K562 (cell line): ENCODE data around the gene SLC35F5. TPM values are rescaled to one million over a fixed set of nuclear protein-coding genes. Genes with fewer than 3 reads are reported as not detected.
A peak's percentile ranks its signal among the peaks of the same experiment; 100 is the strongest.

Source experiments
- ATF3 ChIP-seq, 2 experiments: fragments of 450-650 bp in 1 of 2; sonication (generic) in 1 of 2; formaldehyde crosslinking in 1 of 2; IDR thresholded peaks in 1 of 2; conservative IDR thresholded peaks in 1 of 2; 2 replicates each; pipeline versions ENCODE4 v1.6.1 to v1.8.1; 2016 to 2023; ENCODE audit warnings: mild to moderate bottlenecking in 2 of 2, moderate library complexity in 2 of 2, inconsistent platforms in 1 of 2, missing genetic modification reagents in 1 of 2
- BCOR ChIP-seq: fragments of 450-650 bp; IDR thresholded peaks from 2 replicates; pipeline ENCODE4 v1.6.1; 2016
- CHD7 ChIP-seq: fragments of 200-600 bp; sonication (generic); IDR thresholded peaks from one replicate; pipeline ENCODE4 v1.6.1; 2012; ENCODE audit warnings: mild to moderate bottlenecking, low read depth, low read length, inconsistent platforms
- ERF ChIP-seq: fragments of 450-650 bp; formaldehyde crosslinking; IDR thresholded peaks from 2 replicates; pipeline ENCODE4 v1.4.0; 2020; ENCODE audit warnings: mild to moderate bottlenecking, mixed read lengths
- KHSRP ChIP-seq: fragments of 450-650 bp; IDR thresholded peaks from 2 replicates; pipeline ENCODE4 v1.6.1; 2017
- LCOR ChIP-seq: sonication (generic); formaldehyde crosslinking; IDR thresholded peaks from 2 replicates; pipeline ENCODE4 v1.8.0; 2022; ENCODE audit warnings: mild to moderate bottlenecking, missing genetic modification reagents
- SFPQ ChIP-seq: fragments of 200-400 bp; formaldehyde crosslinking; IDR thresholded peaks from 2 replicates; pipeline ENCODE4 v1.6.1; 2017; ENCODE audit warnings: mild to moderate bottlenecking, low read depth, low read length, moderate library complexity
- SNRNP70 ChIP-seq: fragments of 200-400 bp; formaldehyde crosslinking; optimal IDR thresholded peaks from 2 replicates; pipeline ENCODE3; 2017; ENCODE audit warnings: low read depth, low read length
- ZNF175 ChIP-seq: fragments of 200-800 bp; sonication (Bioruptor generic); IDR thresholded peaks from 2 replicates; pipeline ENCODE4 v1.6.1; 2016; ENCODE audit warnings: low read depth, mild to moderate bottlenecking, missing genetic modification characterization, missing compliant biosample characterization
- polyA plus RNA-seq, 8 experiments: library from polyadenylated mRNA; depleted of rRNA in 4 of 8; stranded (reverse) in 5 of 8; unstranded in 3 of 8; fragments of >200 nt; fragmentation: Nextera tagmentation in 2 of 8; fragmentation: Illumina TruSeq in 1 of 8; extraction: Ambion mirVana in 2 of 8; extraction: Trizol in 1 of 8; gene quantifications; 2 replicates each; pipeline versions ENCODE4 v1.2.1 to v1.2.3, GENCODE V29; 2011 to 2014; ENCODE audit warnings: inconsistent platforms in 1 of 8, missing spikeins in 1 of 8
- total RNA-seq, 7 experiments: library from RNA; depleted of rRNA in 6 of 7; stranded (reverse); fragments of >200 nt in 6 of 7; fragmentation: Illumina TruSeq in 2 of 7; extraction: Trizol in 2 of 7; gene quantifications; 2 replicates each; pipeline versions ENCODE4 v1.2.1 to v1.2.3, GENCODE V29; 2011 to 2021; ENCODE audit warnings: low replicate concordance in 1 of 7

SLC35F5 gene
- total and polyA plus RNA-seq, 9 of the 15 experiments (the other 6 are each of a cell fraction or from before 2014, with no cell fraction given): 4.9 to 50.7 (median 30.5) TPM

- TF ChIP-seq SFPQ: no peak
- 0 out of 2 replicates have a peak, but pooled peaks have one; percentile 76 for TF ChIP-seq ZNF175 (CRISPR knock-in tag)
- TF ChIP-seq BCOR: peak; percentile 57
- TF ChIP-seq ATF3 (IDR thresholded peaks at IDR 0.05): peak; percentile 98
- TF ChIP-seq ATF3 (CRISPR knock-in tag; conservative IDR thresholded peaks at IDR 0.05): 0 out of 2 replicates have a peak, but pooled peaks have one; percentile 56
- peak; percentile 81 for TF ChIP-seq KHSRP
- TF ChIP-seq CHD7: no peak
- TF ChIP-seq ERF (CRISPR knock-in tag): 0 out of 2 replicates have a peak, but pooled peaks have one; percentile 44
- TF ChIP-seq LCOR: peak; percentile 78; the same call in 1 of the 2 replicates
- no peak for TF ChIP-seq SNRNP70
Measured at GRCh38 chr2:113756355-113757137, at the start of gene SLC35F5 (continued).
